Neural cell (in vitro differentiated cells): ENCODE measurements around the gene CAPN5. TPM values are rescaled to one million over a fixed set of nuclear protein-coding genes. Genes with fewer than 3 reads are reported as not detected.

ENCODE experiments used
- H2AFZ ChIP-seq: fragments of 200-600, 300-800 bp; sonication (generic), shearing (Covaris generic); 2 replicates; pipeline ENCODE4 v1.6.0; 2014; ENCODE audit warnings: low read depth, mild to moderate bottlenecking, antibody characterized with exemption, low read length, moderate library complexity
- H3F3A ChIP-seq: fragments of 200-600 bp; shearing (Covaris generic); 2 replicates; pipeline ENCODE4 v1.6.1; 2016; ENCODE audit warnings: mild to moderate bottlenecking, moderate library complexity, mixed read lengths, antibody characterized with exemption, low read length; ENCODE audit not compliant: insufficient read depth, poor library complexity, severe bottlenecking
- H3K27ac ChIP-seq: fragments of 200-600, 300-800 bp; sonication (generic), shearing (Covaris generic); 2 replicates; pipeline ENCODE4 v1.5.1; 2014; ENCODE audit warnings: mild to moderate bottlenecking, low read length, moderate library complexity
- H3K27me3 ChIP-seq: fragments of 300-800, 200-600 bp; sonication (generic), shearing (Covaris generic); 2 replicates; pipeline ENCODE4 v1.6.0; 2014; ENCODE audit warnings: mild to moderate bottlenecking, low read depth, low read length, moderate library complexity; ENCODE audit not compliant: insufficient read depth
- H3K36me3 ChIP-seq: fragments of 300-800, 200-600 bp; sonication (generic), shearing (Covaris generic); 2 replicates; pipeline ENCODE4 v1.5.1; 2014; ENCODE audit warnings: mild to moderate bottlenecking, antibody characterized with exemption, low read length, moderate library complexity; ENCODE audit not compliant: insufficient read depth
- H3K4me2 ChIP-seq: fragments of 300-800, 200-600 bp; sonication (generic), shearing (Covaris generic); 2 replicates; pipeline ENCODE4 v1.6.0; 2014; ENCODE audit warnings: mild to moderate bottlenecking, low read length
- H3K4me3 ChIP-seq: fragments of 300-800, 200-600 bp; sonication (generic), shearing (Covaris generic); 2 replicates; pipeline ENCODE4 v1.5.1; 2014; ENCODE audit warnings: mild to moderate bottlenecking, low read length, moderate library complexity
- H3K79me2 ChIP-seq: fragments of 200-600 bp; shearing (Covaris generic); replicated peaks from 2 replicates; pipeline ENCODE4 v1.6.0; 2014; ENCODE audit warnings: mild to moderate bottlenecking, low read length, moderate library complexity; ENCODE audit not compliant: insufficient read depth
- H3K9ac ChIP-seq: fragments of 300-800, 200-600 bp; sonication (generic), shearing (Covaris generic); 2 replicates; pipeline ENCODE4 v1.6.1; 2016; ENCODE audit warnings: mild to moderate bottlenecking, low read length, mixed read lengths
- H3K9me2 ChIP-seq: fragments of 200-600 bp; shearing (Covaris generic); 2 replicates; pipeline ENCODE4 v1.6.1; 2016; ENCODE audit warnings: mild to moderate bottlenecking, low read length, mixed read lengths; ENCODE audit not compliant: insufficient read depth
- H3K9me3 ChIP-seq: fragments of 200-600, 300-800 bp; sonication (generic), shearing (Covaris generic); 2 replicates; pipeline ENCODE4 v1.6.1; 2016; ENCODE audit warnings: mild to moderate bottlenecking, mixed run types, low read length, moderate library complexity, mixed read lengths
- H4K20me1 ChIP-seq: fragments of 200-600 bp; shearing (Covaris generic); 2 replicates; pipeline ENCODE4 v1.6.1; 2016; ENCODE audit warnings: mild to moderate bottlenecking, mixed run types; ENCODE audit not compliant: insufficient read depth
- CTCF ChIP-seq: fragments of 450-650 bp; IDR thresholded peaks from 2 replicates; pipeline ENCODE4 v1.5.1; 2014; ENCODE audit warnings: antibody characterized with exemption, mild to moderate bottlenecking, moderate library complexity; ENCODE audit not compliant: poor library complexity, severe bottlenecking
- EP300 ChIP-seq: fragments of 450-650 bp; conservative IDR thresholded peaks from 2 replicates; pipeline ENCODE4 v1.6.1; 2014; ENCODE audit warnings: antibody characterized with exemption, mild to moderate bottlenecking, moderate library complexity; ENCODE audit not compliant: poor library complexity, severe bottlenecking
- EZH2 ChIP-seq: fragments of 200-600, 300-800 bp; shearing (Covaris generic), sonication (generic); IDR thresholded peaks from 2 replicates; pipeline ENCODE4 v1.6.1; 2014; ENCODE audit warnings: antibody characterized with exemption, low read length, borderline replicate concordance, mild to moderate bottlenecking; ENCODE audit not compliant: insufficient read depth, poor library complexity, severe bottlenecking
- MXI1 ChIP-seq: fragments of 450-650 bp; conservative IDR thresholded peaks from 2 replicates; pipeline ENCODE4 v1.6.1; 2014; ENCODE audit warnings: antibody characterized with exemption, mild to moderate bottlenecking; ENCODE audit not compliant: poor library complexity, severe bottlenecking
- POLR2AphosphoS5 ChIP-seq: IDR thresholded peaks from 2 replicates; pipeline ENCODE4 v1.6.1; 2012
- RAD21 ChIP-seq: fragments of 450-650 bp; conservative IDR thresholded peaks from 2 replicates; pipeline ENCODE4 v1.6.1; 2014; ENCODE audit warnings: antibody characterized with exemption, mild to moderate bottlenecking, moderate library complexity
- REST ChIP-seq: IDR thresholded peaks from 2 replicates; pipeline ENCODE4 v1.6.1; 2012; ENCODE audit warnings: borderline replicate concordance
- SMC3 ChIP-seq: fragments of 450-650 bp; conservative IDR thresholded peaks from 2 replicates; pipeline ENCODE4 v1.6.1; 2014; ENCODE audit warnings: antibody characterized with exemption, mild to moderate bottlenecking, moderate library complexity; ENCODE audit not compliant: poor library complexity
- TAF1 ChIP-seq: IDR thresholded peaks from 2 replicates; pipeline ENCODE4 v1.6.1; 2012; ENCODE audit warnings: low read depth
- polyA plus RNA-seq: library from polyadenylated mRNA; depleted of rRNA; stranded (reverse); fragments of >200 nt; gene quantifications from 2 replicates; pipeline ENCODE4 v1.2.3, GENCODE V29; 2014

The CAPN5 gene
- polyA plus RNA-seq, 1 donor from 2014 or later: 20.5 TPM

- Histone ChIP-seq H3K4me3 (no peak overlapping the region), H4K20me1 (no peaks in the 10 kb centered on the region), H3K4me2 (no peak overlapping the region), H3K36me3 (no peaks in the 10 kb centered on the region), H2AFZ (no peak overlapping the region), H3K9me2 (no peaks in the 10 kb centered on the region), H3K9me3 (no peaks in the 10 kb centered on the region), H3K79me2 (no peaks in the 10 kb centered on the region), H3K9ac (no peak overlapping the region), H3F3A (no peaks in the 10 kb centered on the region), H3K27me3 (no peaks in the 10 kb centered on the region), H3K27ac (no peak overlapping the region)
- TF ChIP-seq CTCF (no peak), TAF1 (no peak), POLR2AphosphoS5 (no peak), REST (no peak), SMC3 (no peak), EP300 (no peak), EZH2 (no peak), RAD21 (no peak), MXI1 (no peak)
Measured at GRCh38 chr11:77158041-77158695, 91.4 kb downstream of the CAPN5 start.

GRCh38 chr11:77159219-77159936 lies 92.6 kb downstream of the CAPN5 start:
- Histone ChIP-seq H3K9ac (no peak overlapping the region), H2AFZ (no peak overlapping the region), H3K4me2 (no peak overlapping the region), H3K79me2 (no peaks in the 10 kb centered on the region), H4K20me1 (no peaks in the 10 kb centered on the region), H3K9me2 (no peaks in the 10 kb centered on the region), H3K4me3 (no peak overlapping the region), H3F3A (no peaks in the 10 kb centered on the region), H3K27me3 (no peaks in the 10 kb centered on the region), H3K9me3 (no peaks in the 10 kb centered on the region), H3K36me3 (no peaks in the 10 kb centered on the region), H3K27ac (no peak overlapping the region)
- TF ChIP-seq MXI1 (no peak), EP300 (no peak), RAD21 (no peak), SMC3 (no peak), CTCF (no peak), EZH2 (no peak), POLR2AphosphoS5 (no peak), TAF1 (no peak), REST (no peak)
